Measurements from ENCODE around the gene STK17B. TPM values are rescaled to one million over a fixed set of nuclear protein-coding genes. Genes with fewer than 3 reads are reported as not detected.

The STK17B gene
- total RNA-seq, 1 donor from 2014 or later: 15.7 TPM

DNA sequence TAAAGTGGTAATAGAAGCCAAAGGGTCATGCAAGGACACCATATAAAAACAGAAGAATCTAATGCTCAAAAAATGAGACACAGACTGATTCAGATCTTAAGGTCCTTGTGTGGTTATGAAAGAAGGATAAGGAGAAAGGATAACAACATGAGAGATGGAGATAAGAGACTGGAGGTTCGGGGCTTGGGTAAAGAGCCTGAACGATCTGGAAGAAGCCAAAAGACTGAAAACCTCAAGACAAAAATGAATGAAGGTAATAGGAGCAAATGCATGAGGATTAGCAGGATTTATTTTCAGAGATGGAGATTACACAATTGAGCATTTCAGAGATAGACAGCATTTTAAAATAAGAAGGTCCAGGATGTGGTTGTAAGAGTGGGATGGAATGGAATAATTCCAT is 26.1 kb downstream of the STK17B start:
- DNase-seq (ENCODE audit: low read depth): no peak
- no peak overlapping the region for H3K4me3 ChIP-seq (ENCODE audit: low read depth, low read length)
- TF ChIP-seq, protein P1, sequence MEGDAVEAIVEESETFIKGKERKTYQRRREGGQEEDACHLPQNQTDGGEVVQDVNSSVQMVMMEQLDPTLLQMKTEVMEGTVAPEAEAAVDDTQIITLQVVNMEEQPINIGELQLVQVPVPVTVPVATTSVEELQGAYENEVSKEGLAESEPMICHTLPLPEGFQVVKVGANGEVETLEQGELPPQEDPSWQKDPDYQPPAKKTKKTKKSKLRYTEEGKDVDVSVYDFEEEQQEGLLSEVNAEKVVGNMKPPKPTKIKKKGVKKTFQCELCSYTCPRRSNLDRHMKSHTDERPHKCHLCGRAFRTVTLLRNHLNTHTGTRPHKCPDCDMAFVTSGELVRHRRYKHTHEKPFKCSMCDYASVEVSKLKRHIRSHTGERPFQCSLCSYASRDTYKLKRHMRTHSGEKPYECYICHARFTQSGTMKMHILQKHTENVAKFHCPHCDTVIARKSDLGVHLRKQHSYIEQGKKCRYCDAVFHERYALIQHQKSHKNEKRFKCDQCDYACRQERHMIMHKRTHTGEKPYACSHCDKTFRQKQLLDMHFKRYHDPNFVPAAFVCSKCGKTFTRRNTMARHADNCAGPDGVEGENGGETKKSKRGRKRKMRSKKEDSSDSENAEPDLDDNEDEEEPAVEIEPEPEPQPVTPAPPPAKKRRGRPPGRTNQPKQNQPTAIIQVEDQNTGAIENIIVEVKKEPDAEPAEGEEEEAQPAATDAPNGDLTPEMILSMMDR (conservative IDR thresholded peaks at IDR 0.05; ENCODE audit: low read depth, low read length): no peak

DNA sequence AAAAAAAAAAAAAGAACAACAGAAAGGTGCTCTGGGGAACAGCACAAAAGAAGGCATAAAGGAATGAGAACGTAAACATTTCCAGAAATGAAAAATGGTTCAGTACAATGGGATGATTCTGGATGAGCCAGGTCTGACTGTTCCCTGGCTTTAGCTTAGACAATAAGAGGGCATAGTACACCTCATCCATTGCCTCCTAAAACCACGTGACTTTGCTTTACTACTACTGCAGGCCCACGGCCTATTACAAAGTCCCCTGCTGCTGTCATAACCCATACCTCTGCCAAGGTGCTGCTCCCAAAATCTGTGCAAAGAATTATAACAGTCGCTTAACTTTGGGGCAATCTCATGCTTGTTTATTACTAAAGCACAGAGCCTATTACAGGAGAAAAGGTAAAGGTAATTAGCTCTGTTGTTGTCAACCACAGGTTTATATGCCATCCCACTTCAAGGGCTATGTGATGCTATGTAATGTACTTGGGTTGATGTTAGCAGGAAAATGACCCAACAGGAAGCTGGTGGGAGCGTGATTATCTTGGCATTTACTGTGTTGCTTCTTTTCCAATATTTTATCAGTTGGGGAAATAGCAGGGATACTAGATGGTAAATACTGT is 26.8 kb downstream of the STK17B start:
- no peak overlapping the region for H3K4me3 ChIP-seq (ENCODE audit: low read depth, low read length)
- TF ChIP-seq, protein P1 (conservative IDR thresholded peaks at IDR 0.05; ENCODE audit: low read depth, low read length): no peak
- no peak for DNase-seq (ENCODE audit: low read depth)

DNA sequence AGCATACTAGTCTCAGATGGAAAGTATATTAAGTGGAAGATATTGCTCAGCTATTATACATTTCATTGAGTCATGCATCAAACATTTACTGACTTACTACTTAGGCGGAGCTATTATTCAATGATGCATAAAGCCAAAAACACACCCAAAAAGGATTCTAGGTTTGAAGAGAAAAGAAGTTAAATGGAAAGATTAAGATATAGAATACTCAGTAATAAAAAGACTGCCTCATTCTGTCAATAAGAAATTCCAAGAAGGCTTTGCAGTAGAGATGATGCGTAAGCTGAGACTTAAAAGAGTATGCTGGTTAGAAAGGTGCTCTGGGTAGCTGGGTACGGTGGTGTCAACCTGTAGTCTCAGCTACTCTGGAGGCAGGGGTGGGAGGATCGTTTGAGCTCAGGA is 27.6 kb downstream of the STK17B start:
- DNase-seq (ENCODE audit: low read depth): no peak
- H3K4me3 ChIP-seq (ENCODE audit: low read depth, low read length): no peak overlapping the region
- TF ChIP-seq, protein P1 (conservative IDR thresholded peaks at IDR 0.05; ENCODE audit: low read depth, low read length): no peak

DNA sequence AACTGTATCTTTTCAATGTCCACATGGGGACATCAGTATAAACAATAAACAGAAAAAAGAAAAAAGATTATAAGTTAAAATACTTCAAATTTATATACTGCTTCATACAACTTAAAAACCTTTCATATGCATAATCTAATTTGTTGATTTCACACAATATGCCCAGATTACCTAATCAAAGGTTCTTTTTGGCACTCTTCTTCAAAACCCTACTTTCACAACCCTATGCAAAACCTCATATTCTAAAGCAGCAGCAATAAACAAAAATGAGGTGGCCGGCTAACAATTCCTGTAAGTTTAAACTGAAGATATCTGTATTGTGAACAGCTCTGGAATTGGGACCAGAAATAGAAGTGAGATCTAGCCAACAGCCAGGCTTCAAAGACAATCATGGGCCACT is 28.6 kb downstream of the STK17B start:
- DNase-seq (ENCODE audit: low read depth): no peak
- H3K4me3 ChIP-seq (ENCODE audit: low read depth, low read length): no peak overlapping the region
- TF ChIP-seq, protein P1 (conservative IDR thresholded peaks at IDR 0.05; ENCODE audit: low read depth, low read length): no peak

DNA sequence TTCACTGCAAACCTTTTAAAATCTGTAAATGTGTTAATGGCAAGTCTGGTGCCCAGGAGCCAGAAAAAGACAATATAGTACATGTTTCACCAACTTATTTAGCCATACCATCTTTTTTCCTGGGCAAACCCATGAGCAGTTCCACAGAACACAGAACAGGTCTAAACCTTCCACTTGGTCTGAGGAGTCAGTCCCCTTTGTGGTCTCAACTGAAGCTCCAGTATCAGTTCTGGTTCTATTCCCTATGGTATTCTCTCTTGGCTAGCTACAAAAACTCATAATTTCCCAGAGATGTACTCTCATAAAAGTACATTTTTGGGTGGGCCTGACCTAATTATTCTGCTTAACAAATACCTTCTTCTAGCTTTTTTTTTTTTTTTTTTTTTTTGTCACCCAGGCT is 31.2 kb downstream of the STK17B start:
- no peak overlapping the region for H3K4me3 ChIP-seq (ENCODE audit: low read depth, low read length)

DNA sequence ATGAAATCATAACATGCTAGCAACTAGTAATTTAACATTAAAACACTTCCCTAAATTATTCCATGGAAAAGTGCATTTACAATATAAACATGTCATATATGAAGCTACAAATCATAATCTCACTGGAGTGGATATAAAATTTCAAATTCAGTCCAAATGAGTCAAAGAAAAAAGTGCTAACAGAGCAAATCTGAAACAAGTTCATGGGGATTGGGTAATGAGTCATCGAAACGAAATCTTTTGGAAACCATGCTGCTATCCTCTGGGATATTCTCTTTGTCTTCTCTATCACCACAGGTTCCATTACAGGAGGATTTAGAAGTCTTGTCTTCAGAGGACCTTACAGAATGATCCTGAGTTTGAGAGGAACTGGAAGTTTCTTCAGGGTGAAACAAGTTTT is 34.1 kb downstream of the STK17B start:
- TF ChIP-seq, protein P1 (conservative IDR thresholded peaks at IDR 0.05; ENCODE audit: low read depth, low read length): no peak
- H3K4me3 ChIP-seq (ENCODE audit: low read depth, low read length): no peak overlapping the region

More for the DNA sequence above, 31.2 kb downstream of the STK17B start:
- TF ChIP-seq, protein P1 (conservative IDR thresholded peaks at IDR 0.05; ENCODE audit: low read depth, low read length): no peak
- DNase-seq (ENCODE audit: low read depth): no peak

DNA sequence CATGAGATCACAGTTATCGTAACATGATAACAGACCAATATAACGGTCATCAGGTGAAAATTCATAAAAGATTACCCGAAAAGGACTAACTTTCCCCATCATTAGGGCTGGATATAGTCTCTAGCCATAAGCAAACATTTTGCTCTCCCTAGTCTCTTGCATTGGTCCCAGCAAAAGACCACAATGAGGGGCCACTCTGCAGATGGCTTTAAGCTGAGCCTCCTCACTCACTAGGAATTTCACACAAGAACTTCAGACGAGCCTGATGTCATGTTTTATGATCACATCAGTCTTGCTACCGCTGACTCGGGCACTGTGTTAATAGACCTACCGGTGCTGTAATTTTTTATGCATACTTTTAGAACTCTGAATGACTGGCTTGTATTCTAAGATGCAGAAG is 35.2 kb downstream of the STK17B start:
- TF ChIP-seq, protein P1 (conservative IDR thresholded peaks at IDR 0.05; ENCODE audit: low read depth, low read length): no peak
- H3K4me3 ChIP-seq (ENCODE audit: low read depth, low read length): no peak overlapping the region
- no peak for DNase-seq (ENCODE audit: low read depth)

More for the DNA sequence above, 34.1 kb downstream of the STK17B start:
- DNase-seq (ENCODE audit: low read depth): no peak
